AG04450 (cell line): Measurements from ENCODE around the gene TM2D3. TPM values are rescaled to one million over a fixed set of nuclear protein-coding genes. Genes with fewer than 3 reads are reported as not detected.
"Not testable (repeated sequence)": the region's sequence is repeated elsewhere in the genome, so short reads cannot be mapped to it uniquely, and the experiment has no call there.

Experiments used
- CTCF ChIA-PET: fragments of 300-600, 350-600 bp; formaldehyde crosslinking; extraction: SDS; loops from one replicate; lab custom pipeline; 2022; ENCODE audit warnings: antibody characterized with exemption, inconsistent platforms; lab: Charles Lee
- POLR2A ChIA-PET: fragments of 350-600 bp; formaldehyde crosslinking; extraction: SDS; loops from one replicate; lab custom pipeline; 2021; ENCODE audit warnings: antibody characterized with exemption, inconsistent platforms; lab: Yijun Ruan, JAX
- DNase-seq: peaks from one replicate; pipeline ENCODE4 v3.0.0-alpha.2; 2011; ENCODE audit warnings: low read depth, low spot score
- H3K27ac ChIP-seq: one replicate; pipeline ENCODE4 v1.5.1; 2012; ENCODE audit warnings: low read depth, low read length, control low read depth
- H3K27me3 ChIP-seq: one replicate; pipeline ENCODE4 v1.6.0; 2012; ENCODE audit warnings: low read length; ENCODE audit not compliant: control insufficient read depth, insufficient read depth
- H3K4me3 ChIP-seq: 2 replicates; pipeline ENCODE4 v1.5.1; 2011; ENCODE audit warnings: mild to moderate bottlenecking, low read depth, low read length, control low read depth
- H3K9me3 ChIP-seq: 2 replicates; pipeline ENCODE4 v1.5.1; 2012; ENCODE audit warnings: low read length; ENCODE audit not compliant: control insufficient read depth, insufficient read depth
- CTCF ChIP-seq: IDR thresholded peaks from 2 replicates; pipeline ENCODE4 v1.5.1; 2011; ENCODE audit warnings: low read depth, low read length, control low read depth, inconsistent platforms
- polyA plus RNA-seq: library from polyadenylated mRNA; depleted of rRNA; stranded (reverse); fragments of >200 nt; gene quantifications from 2 replicates; pipeline ENCODE4 v1.2.3, GENCODE V29; 2011

The TM2D3 gene
- polyA plus RNA-seq, 1 experiment: 64.2 TPM

GRCh38 chr15:101660005-101660404 is 7.8 kb upstream of the TM2D3 start:
- Histone ChIP-seq H3K4me3 (no peak overlapping the region), H3K9me3 (no peaks in the 10 kb centered on the region), H3K27ac (no peak overlapping the region), H3K27me3 (no peaks in the 10 kb centered on the region)
- TF ChIP-seq CTCF: no peak
- POLR2A ChIA-PET: no interaction called here
- CTCF ChIA-PET: no interaction called here
- DNase-seq: no peak

- Histone ChIP-seq H3K9me3 (no peaks in the 10 kb centered on the region), H3K27me3 (no peaks in the 10 kb centered on the region), H3K27ac (no peak overlapping the region), H3K4me3 (no peak overlapping the region)
- ChIA-PET POLR2A (interaction anchor here (0.9 kb wide), 1 partner anchor 22 kb away, joined by 7 read pairs; no protein-coding TSS in a partner anchor), CTCF (interaction anchor here (0.8 kb wide), 1 partner anchor 17 kb away, joined by 4 read pairs; no protein-coding TSS in a partner anchor)
- TF ChIP-seq CTCF: no peak
- DNase-seq: no peak
These were observed 6.0 kb upstream of the TM2D3 start for GRCh38 chr15:101657968-101658784.

GRCh38 chr15:101657171-101657570 is 5.0 kb upstream of the TM2D3 start:
- ChIA-PET CTCF (no interaction called here), POLR2A (no interaction called here)
- Histone ChIP-seq H3K27ac (no peak overlapping the region), H3K4me3 (no peak overlapping the region), H3K27me3 (no peaks in the 10 kb centered on the region), H3K9me3 (no peaks in the 10 kb centered on the region; the same call in 1 of the 2 replicates)
- no peak for TF ChIP-seq CTCF
- DNase-seq: no peak

GRCh38 chr15:101654624-101655337 is 2.6 kb upstream of the TM2D3 start:
- not testable (repeated sequence) for H3K27ac ChIP-seq, H3K9me3 ChIP-seq, H3K4me3 ChIP-seq, DNase-seq, H3K27me3 ChIP-seq
- ChIA-PET POLR2A (interaction anchor here (0.7 kb wide), 1 partner anchor 10 kb away, joined by 3 read pairs; no protein-coding TSS in a partner anchor), CTCF (interaction anchor here (1.7 kb wide), 1 partner anchor 13 kb away, joined by 10 read pairs; no protein-coding TSS in a partner anchor)

GRCh38 chr15:101654171-101654570 is 2.0 kb upstream of the TM2D3 start:
- TF ChIP-seq CTCF: no peak
- no peaks in the 10 kb centered on the region for H3K27me3 ChIP-seq
- no peak overlapping the region for H3K4me3 ChIP-seq
- DNase-seq: no peak
- CTCF ChIA-PET: interaction anchor here (2.0 kb wide), 1 partner anchor 13 kb away, joined by 8 read pairs; no protein-coding TSS in a partner anchor
- POLR2A ChIA-PET: no interaction called here
- H3K9me3 ChIP-seq: no peaks in the 10 kb centered on the region; the same call in 1 of the 2 replicates
- H3K27ac ChIP-seq: no peak overlapping the region
